SJCRH30 (cell line): Measurements from ENCODE around the gene FXYD7. TPM values are rescaled to one million over a fixed set of nuclear protein-coding genes. Genes with fewer than 3 reads are reported as not detected.

Experiments used
- DNase-seq, 2 experiments: peaks; one replicate each; pipeline ENCODE4 v3.0.0-alpha.2; 2015 to 2020
- H3K27ac ChIP-seq: fragments of 250-450 bp; sonication (Bioruptor Pico); 2 replicates; pipeline ENCODE4 v1.5.1; 2020; ENCODE audit warnings: mild to moderate bottlenecking, moderate library complexity
- H3K27me3 ChIP-seq: fragments of 250-450 bp; sonication (Bioruptor Pico); 2 replicates; pipeline ENCODE4 v1.5.1; 2020; ENCODE audit warnings: mild to moderate bottlenecking, moderate library complexity
- H3K36me3 ChIP-seq: fragments of 250-450 bp; sonication (Bioruptor Pico); 2 replicates; pipeline ENCODE4 v1.5.1; 2020; ENCODE audit warnings: mild to moderate bottlenecking, moderate library complexity
- H3K4me1 ChIP-seq: fragments of 250-450 bp; sonication (Bioruptor Pico); 2 replicates; pipeline ENCODE4 v1.5.1; 2020; ENCODE audit warnings: mild to moderate bottlenecking, moderate library complexity
- H3K4me3 ChIP-seq: fragments of 250-450 bp; sonication (Bioruptor Pico); 2 replicates; pipeline ENCODE4 v1.5.1; 2020; ENCODE audit warnings: mild to moderate bottlenecking, moderate library complexity
- H3K9me3 ChIP-seq: fragments of 250-450 bp; sonication (Bioruptor Pico); replicated peaks from 2 replicates; pipeline ENCODE4 v1.5.1; 2020; ENCODE audit warnings: mild to moderate bottlenecking, moderate library complexity
- total RNA-seq: library from RNA; depleted of rRNA; stranded (reverse); fragments of >200 nt; shearing (Covaris generic); gene quantifications from 2 replicates; pipeline ENCODE4 v1.2.3, GENCODE V29; 2014

The FXYD7 gene
- total RNA-seq, 1 experiment from 2014 or later: not detected

DNA sequence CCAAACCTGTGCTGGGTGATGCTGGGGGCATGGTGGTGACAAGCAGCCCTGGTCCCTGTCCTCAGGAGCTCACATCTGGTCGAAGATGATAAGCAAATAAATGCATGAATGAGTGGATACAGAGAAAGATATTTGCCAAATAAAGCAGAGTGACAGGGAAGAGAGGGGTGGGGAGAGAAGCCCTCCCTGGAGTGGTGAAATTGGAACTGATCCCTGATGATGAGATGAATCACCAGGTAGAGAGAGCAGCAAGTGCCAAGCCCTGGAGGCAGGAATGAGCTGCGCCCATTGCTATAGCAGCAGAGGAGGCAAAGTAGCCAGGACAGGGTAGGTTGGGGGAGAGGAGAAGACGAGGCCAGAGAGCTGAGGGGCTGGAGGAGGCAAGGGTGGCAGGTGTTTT is 25.1 kb downstream of the FXYD7 start:
- Histone ChIP-seq H3K27me3 (no peaks in the 10 kb centered on the region), H3K9me3 (peaks cover 5% of the 10 kb centered on the region), H3K4me3 (no peak overlapping the region), H3K4me1 (no peaks in the 10 kb centered on the region), H3K36me3 (no peaks in the 10 kb centered on the region), H3K27ac (no peak overlapping the region)
- DNase-seq: no peak

DNA sequence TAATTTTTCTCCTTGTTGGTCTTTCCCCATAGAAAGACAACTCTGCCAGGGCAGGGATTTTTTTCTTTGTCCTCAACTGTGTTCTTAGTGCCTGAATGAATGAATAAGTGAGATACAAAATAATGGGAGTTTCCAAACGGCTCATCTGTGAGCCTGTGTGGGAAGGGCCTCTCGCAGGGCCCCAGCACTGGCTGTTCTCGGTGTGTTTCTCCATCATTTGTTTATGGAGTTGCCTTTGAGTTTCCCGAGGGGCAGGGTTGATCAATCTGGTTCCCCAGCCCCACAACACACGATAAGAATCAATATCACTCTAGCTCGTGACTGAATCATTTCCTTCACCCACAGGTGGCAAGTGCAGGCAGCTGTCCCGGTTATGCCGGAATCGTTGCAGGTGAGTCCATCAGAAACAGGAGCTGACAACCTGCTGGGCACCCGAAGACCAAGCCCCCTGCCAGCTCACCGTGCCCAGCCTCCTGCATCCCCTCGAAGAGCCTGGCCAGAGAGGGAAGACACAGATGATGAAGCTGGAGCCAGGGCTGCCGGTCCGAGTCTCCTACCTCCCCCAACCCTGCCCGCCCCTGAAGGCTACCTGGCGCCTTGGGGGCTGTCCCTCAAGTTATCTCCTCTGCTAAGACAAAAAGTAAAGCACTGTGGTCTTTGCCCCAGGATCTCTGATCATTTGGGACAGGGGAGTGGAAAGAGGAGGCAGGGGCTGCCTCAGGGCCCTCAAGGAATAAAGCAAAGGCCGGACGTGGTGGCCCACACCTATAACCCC is 26.4 kb downstream of the FXYD7 start:
- DNase-seq: no peak
- no peaks in the 10 kb centered on the region for H3K36me3 ChIP-seq
- H3K4me1 ChIP-seq: no peaks in the 10 kb centered on the region
- H3K4me3 ChIP-seq: no peak overlapping the region
- H3K9me3 ChIP-seq: peaks cover 5% of the 10 kb centered on the region
- H3K27ac ChIP-seq: no peak overlapping the region
- no peaks in the 10 kb centered on the region for H3K27me3 ChIP-seq

DNA sequence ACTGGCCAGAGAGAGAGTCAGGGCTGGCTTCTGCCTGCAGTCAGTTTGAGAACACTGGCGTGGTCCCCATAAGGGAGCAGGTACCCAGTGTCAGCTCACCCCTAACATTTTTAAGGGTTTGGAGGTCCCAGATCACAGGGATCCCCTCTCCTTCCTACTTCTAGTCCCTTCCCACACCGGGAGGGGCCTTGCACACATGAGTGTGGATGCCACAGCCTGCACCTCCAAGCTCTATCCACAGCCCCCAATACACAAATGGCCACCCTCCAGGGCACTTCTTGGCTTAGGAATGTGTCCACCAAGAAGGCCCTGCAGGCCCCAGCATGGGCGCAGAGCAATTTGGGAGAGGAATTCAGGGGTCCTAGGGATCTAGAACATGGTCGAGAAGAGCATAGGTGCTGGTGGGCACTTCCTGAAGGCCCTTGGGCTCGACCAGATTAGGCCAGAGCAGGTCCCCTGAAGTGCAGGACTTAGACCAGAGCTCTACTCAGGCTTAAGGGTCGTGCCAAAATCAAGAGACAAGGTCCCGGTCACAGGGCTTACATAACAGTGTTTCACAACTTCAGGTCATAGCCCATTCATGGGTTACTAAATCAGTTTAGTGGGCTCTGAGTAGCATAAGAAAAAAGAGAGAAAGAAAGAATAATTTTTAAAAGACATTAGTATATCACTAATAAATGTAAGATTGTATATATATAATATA is 27.5 kb downstream of the FXYD7 start:
- H3K9me3 ChIP-seq: no peaks in the 10 kb centered on the region
- no peak overlapping the region for H3K27ac ChIP-seq
- H3K36me3 ChIP-seq: no peaks in the 10 kb centered on the region
- H3K27me3 ChIP-seq: no peaks in the 10 kb centered on the region
- no peak for DNase-seq
- no peaks in the 10 kb centered on the region for H3K4me1 ChIP-seq
- H3K4me3 ChIP-seq: no peak overlapping the region

DNA sequence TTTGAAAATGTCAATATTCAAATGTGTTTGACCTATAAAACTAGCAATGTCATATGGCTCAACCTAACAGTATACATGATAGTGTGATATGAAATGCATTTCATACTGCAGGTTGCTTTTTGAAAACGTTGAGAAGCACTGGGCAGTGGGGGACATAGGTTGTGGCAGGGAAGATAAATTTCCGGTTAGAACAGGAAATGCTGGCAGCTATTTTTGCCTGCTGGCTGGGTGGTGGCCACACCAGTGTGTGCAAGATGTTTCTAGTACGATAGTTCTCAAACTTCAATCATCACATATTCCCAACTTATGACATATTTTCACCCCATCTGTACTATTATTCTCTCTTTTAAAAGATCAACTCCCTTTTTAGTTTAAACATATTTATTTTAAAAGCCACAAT is 28.7 kb downstream of the FXYD7 start:
- Histone ChIP-seq H3K27me3 (no peaks in the 10 kb centered on the region), H3K4me3 (no peak overlapping the region), H3K4me1 (no peaks in the 10 kb centered on the region), H3K27ac (no peak overlapping the region), H3K36me3 (no peaks in the 10 kb centered on the region), H3K9me3 (no peaks in the 10 kb centered on the region)
- no peak for DNase-seq

DNA sequence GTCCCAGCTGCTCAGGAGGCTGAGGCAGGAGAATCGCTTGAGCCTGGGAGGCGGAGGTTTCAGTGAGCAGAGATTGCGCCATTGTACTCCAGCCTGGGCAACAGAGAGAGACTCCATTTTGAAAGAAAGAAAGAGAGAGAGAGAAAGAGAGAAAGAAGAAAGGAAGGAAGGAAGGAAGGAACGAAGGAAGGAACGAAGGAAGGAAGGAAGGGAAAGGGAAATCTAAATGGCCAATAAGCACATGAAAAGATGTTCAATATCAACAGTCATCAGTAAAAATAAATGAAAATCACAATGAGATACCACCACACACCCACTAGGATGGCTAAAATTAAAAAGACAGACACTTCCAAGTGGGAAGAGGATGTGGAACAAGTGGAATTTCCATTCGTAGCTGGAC is 31.2 kb downstream of the FXYD7 start:
- no peak overlapping the region for H3K4me3 ChIP-seq
- no peaks in the 10 kb centered on the region for H3K36me3 ChIP-seq
- no peak for DNase-seq
- H3K27me3 ChIP-seq: no peaks in the 10 kb centered on the region
- no peak overlapping the region for H3K27ac ChIP-seq
- H3K9me3 ChIP-seq: 0 out of 2 replicates have a peak, but pooled peaks cover 9% of the 10 kb centered on the region
- H3K4me1 ChIP-seq: no peaks in the 10 kb centered on the region

DNA sequence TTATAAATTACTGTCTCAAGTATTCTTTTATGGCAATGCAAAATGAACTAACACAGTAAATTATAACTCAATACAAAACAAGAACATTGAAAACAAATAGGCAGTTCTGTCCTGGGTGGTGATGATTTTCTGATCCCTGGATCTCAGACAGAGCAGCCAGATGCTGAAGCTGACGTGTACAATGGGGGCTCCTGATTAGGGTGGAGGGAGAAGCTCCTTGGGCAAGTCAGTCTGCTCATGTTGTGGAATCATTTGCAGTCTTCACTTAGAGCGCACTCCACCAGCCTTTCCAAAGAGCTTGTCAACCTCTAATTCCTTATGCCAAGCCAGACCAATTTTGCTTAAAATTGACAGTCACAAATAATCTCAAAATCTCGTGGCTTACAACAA is 33.1 kb downstream of the FXYD7 start:
- Histone ChIP-seq H3K27ac (no peak overlapping the region), H3K4me1 (no peaks in the 10 kb centered on the region), H3K27me3 (no peaks in the 10 kb centered on the region), H3K36me3 (no peaks in the 10 kb centered on the region), H3K9me3 (0 out of 2 replicates have a peak, but pooled peaks cover 9% of the 10 kb centered on the region), H3K4me3 (no peak overlapping the region)
- no peak for DNase-seq

DNA sequence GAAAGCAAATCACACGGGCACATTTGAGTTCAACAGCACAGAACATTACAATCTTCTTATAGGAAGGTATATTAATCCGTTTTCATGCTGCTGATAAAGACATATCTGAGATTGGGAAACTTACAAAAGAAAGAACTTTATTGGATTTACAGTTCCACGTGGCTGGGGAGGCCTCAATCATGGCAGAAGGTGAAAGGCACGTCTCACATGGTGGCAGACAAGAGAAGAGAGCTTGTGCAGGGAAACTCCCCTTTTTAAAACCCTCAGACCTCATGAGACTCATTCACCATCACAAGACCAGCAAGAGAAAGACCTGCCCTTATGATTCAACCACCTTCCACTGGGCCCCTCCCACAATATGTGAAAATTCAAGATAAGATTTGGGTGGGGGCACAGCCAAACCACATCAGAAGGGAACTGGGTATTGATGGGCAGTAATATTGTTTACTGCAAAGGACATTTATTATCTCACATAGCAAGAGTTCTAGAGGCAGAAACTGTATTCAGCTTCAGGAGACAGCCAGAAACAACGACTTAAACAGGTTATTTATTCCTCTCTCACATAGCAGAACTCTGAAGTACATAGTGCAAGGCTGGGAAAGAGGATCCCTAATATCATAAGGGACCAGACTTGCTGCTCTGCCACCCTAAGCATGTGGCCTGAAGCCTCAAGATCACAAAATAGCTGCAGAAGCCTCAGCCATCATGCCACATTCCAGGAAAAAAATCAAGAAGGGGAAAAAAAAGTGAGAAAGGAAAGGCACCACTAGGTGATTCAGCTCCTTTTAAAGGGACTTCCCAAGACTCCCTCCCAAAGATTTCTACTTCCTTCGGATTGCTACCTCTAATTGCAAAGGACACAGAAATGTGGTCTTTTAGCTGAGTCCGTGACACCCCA is 34.6 kb downstream of the FXYD7 start:
- DNase-seq: no peak
- Histone ChIP-seq H3K4me1 (no peaks in the 10 kb centered on the region), H3K9me3 (0 out of 2 replicates have a peak, but pooled peaks cover 9% of the 10 kb centered on the region), H3K27me3 (no peaks in the 10 kb centered on the region), H3K27ac (no peak overlapping the region), H3K4me3 (no peak overlapping the region), H3K36me3 (no peaks in the 10 kb centered on the region)

DNA sequence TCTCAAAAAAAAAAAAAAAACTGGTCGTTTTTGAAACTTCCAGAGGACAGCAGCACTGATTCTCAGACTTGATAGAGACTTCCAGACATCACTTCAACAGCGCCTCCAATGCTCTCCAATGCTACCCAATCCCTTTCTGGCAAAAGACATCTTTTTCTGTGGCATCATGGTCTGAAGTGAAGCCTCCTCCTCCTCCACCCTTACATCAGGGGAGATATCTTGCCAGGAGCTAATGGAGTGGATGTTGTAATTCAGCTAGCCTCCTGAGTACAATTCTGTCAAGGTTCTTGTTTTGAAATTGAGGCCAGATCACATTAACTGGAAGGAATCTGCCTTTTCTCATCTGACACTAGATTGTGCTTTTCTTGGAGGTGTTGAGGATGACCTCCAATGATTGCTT is 35.6 kb downstream of the FXYD7 start:
- Histone ChIP-seq H3K4me1 (no peaks in the 10 kb centered on the region), H3K4me3 (no peak overlapping the region), H3K27me3 (no peaks in the 10 kb centered on the region), H3K9me3 (0 out of 2 replicates have a peak, but pooled peaks cover 9% of the 10 kb centered on the region), H3K27ac (no peak overlapping the region), H3K36me3 (no peaks in the 10 kb centered on the region)
- DNase-seq: no peak

DNA sequence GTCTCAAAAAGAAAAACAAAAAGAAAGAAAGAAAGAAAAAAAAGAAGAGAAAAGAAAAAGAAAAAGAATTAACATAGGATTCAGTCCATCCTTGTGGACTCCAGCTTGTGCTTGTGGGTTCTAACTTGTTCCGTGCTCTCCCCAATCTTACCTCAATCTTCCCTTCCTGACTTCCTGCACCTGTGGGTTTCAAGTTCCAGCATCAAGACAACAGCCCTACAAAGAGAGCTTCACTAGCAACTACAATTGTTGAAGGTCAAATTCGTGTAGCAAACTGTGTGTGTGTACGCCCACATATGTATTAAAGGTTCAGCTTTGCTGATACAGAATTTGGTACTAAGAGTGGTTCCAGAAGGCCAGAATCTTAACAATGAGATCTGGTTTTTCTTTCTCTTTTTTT is 36.8 kb downstream of the FXYD7 start:
- no peaks in the 10 kb centered on the region for H3K4me1 ChIP-seq
- no peak overlapping the region for H3K27ac ChIP-seq
- H3K4me3 ChIP-seq: no peak overlapping the region
- no peak for DNase-seq
- H3K9me3 ChIP-seq: 0 out of 2 replicates have a peak, but pooled peaks cover 9% of the 10 kb centered on the region
- no peaks in the 10 kb centered on the region for H3K27me3 ChIP-seq
- no peaks in the 10 kb centered on the region for H3K36me3 ChIP-seq

DNA sequence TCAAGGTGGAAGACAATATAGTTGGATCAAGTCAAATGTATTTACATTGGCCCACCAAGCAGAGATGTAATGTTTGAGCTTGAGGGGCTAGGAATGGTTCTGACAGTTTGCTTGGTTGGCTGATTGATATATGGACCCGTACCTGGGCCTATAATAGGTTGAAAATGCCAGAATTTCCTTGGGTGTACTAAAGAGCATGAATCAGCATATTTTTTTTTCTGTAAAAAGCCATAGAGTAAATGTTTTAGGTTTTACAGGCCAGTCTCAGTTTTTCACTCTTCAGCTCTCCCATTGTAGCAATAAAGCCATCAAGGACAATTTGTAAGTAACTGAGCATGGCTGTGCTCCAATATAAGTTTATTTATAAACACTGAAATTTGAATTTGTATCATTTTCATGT is 38.3 kb downstream of the FXYD7 start:
- Histone ChIP-seq H3K9me3 (0 out of 2 replicates have a peak, but pooled peaks cover 9% of the 10 kb centered on the region), H3K27ac (no peak overlapping the region), H3K36me3 (no peaks in the 10 kb centered on the region), H3K27me3 (no peaks in the 10 kb centered on the region), H3K4me3 (no peak overlapping the region), H3K4me1 (no peaks in the 10 kb centered on the region)
- no peak for DNase-seq

DNA sequence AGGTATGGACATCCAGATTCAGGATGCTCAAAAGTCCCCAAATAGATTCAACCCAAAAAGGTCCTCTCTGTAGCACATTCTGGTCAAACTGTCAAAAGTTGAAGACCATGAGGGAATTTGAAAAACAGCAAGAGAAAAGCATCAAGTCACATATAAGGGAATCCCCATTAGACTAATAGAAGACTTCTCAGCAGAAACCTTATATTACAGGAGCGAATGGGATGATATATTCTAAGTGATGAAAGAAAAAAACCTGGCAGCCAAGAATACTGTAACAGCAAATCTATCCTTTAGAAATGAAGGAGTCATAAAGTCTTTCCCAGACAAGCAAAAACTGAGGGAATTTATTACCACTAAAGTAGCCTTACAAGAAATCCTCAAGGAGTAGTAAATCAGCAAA is 41.2 kb downstream of the FXYD7 start:
- H3K27ac ChIP-seq: no peak overlapping the region
- H3K9me3 ChIP-seq: no peaks in the 10 kb centered on the region
- no peak overlapping the region for H3K4me3 ChIP-seq
- H3K4me1 ChIP-seq: no peaks in the 10 kb centered on the region
- H3K27me3 ChIP-seq: no peaks in the 10 kb centered on the region
- no peak for DNase-seq
- no peaks in the 10 kb centered on the region for H3K36me3 ChIP-seq

DNA sequence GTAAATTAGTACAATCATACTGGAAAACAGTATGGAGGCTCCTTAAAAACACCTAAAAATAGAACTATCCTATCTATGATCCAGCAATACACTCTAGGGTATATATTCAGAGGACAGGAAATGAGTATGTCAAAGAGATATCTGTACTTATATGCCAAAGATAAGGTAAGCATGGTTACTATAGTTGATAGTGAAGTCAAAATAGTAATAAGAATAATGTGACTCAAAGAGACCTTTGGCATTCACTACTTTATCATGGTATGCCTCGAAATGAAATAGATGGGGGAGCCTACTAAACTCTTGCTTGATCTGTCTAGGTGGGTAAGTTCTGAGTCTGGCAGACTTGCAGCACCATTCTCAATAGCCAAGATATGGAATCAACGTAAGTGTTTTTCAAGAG is 41.8 kb downstream of the FXYD7 start:
- Histone ChIP-seq H3K27me3 (no peaks in the 10 kb centered on the region), H3K4me3 (no peak overlapping the region), H3K36me3 (no peaks in the 10 kb centered on the region)

DNA sequence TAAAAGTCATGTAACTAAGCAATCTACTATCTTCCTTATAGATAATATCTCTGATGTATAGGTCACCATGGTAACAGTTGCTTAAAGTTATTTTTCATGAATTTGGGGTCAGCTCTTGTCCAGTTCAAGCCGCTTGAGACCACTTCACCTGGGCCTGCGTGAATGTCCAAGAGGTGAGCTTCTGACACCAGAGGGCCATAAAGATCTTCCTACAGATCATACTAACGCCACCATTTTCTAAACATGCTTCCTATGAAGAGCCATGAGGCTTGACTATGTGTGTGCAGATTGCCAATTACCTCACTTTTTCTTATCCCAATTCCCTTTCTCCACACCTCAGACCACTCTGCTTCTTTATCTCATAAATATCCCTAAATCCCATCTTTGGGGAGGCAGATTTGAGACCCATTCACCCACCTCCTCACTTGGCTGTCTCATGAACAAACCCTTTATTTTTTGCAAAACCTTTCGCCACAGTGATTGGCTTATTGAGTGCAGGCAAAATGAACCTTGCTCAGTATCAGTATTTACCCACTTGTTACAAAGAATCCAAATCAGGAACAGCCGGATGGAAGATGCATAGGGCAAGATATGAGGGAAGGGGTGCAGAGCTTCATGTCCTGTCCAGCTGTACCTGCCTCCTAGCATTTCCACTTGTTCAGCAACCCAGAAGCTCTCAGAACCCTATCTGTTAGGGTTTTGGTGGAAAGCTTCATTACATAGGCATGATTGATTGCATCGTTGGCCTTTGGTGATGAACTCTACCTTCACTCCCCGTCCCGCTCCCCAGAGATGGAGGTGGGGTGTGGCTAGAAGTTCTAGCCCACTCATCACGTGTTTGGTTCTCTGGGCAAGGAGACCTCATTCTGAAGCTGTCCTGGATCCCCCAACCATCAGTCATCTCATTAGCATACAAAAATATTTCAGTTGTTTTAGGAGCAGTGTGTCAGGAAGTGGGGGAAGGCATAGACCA is 51.2 kb downstream of the FXYD7 start:
- Histone ChIP-seq H3K4me3 (no peak overlapping the region), H3K27ac (no peak overlapping the region), H3K36me3 (no peaks in the 10 kb centered on the region), H3K9me3 (no peaks in the 10 kb centered on the region), H3K4me1 (no peaks in the 10 kb centered on the region), H3K27me3 (no peaks in the 10 kb centered on the region)
- no peak for DNase-seq

More for the DNA sequence above, 41.8 kb downstream of the FXYD7 start:
- Histone ChIP-seq H3K9me3 (no peaks in the 10 kb centered on the region), H3K4me1 (no peaks in the 10 kb centered on the region), H3K27ac (no peak overlapping the region)
- no peak for DNase-seq

DNA sequence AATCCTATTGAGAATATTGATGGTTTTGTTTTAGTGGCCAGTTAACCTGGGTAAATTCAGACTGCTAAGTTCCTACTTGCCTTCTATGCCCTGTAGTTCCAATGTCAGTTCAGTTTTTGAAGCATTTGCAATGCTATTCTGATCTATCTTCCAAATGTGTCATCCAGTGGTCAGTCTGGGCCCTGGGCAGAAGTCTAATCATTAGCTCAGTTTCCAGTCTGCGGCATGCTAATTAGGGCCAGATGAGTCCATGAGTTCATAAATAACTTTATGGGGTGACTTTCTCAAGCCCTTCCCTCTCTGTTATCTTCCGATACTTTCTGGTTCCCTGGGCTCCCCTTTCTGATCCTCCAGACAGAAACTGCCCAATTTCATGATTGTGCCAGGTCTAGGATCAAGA is 52.8 kb downstream of the FXYD7 start:
- DNase-seq: no peak
- Histone ChIP-seq H3K4me3 (no peak overlapping the region), H3K27ac (no peak overlapping the region), H3K27me3 (no peaks in the 10 kb centered on the region), H3K36me3 (no peaks in the 10 kb centered on the region), H3K9me3 (no peaks in the 10 kb centered on the region), H3K4me1 (no peaks in the 10 kb centered on the region)
